B cell (primary cell): ENCODE measurements around the gene IQCM. TPM values are rescaled to one million over a fixed set of nuclear protein-coding genes. Genes with fewer than 3 reads are reported as not detected.

Experiments used
- ATAC-seq: fragments of 200-7000 bp; cut with Tn5 transposase; one replicate; pipeline ENCODE4 v1.10.0; 2021; ENCODE audit warnings: low read depth, mild to moderate bottlenecking, moderate number of reproducible peaks, moderate library complexity
- CTCF ChIA-PET: fragments of 350-600 bp; sonication (Branson Sonifier 250); formaldehyde crosslinking; loops from one replicate; lab custom pipeline; 2021; ENCODE audit warnings: antibody characterized with exemption, inconsistent platforms; lab: Charles Lee
- POLR2A ChIA-PET: fragments of 350-600 bp; sonication (Branson Sonifier 250); formaldehyde crosslinking; loops from one replicate; lab custom pipeline; 2021; ENCODE audit warnings: antibody characterized with exemption; lab: Charles Lee
- DNase-seq: peaks from one replicate; pipeline ENCODE4 v3.0.0; 2013
- H2AFZ ChIP-seq: 2 replicates; pipeline ENCODE4 v1.6.1; 2012; ENCODE audit warnings: mild to moderate bottlenecking, low read depth, low read length; ENCODE audit not compliant: insufficient read depth, poor library complexity, severe bottlenecking
- H3K27ac ChIP-seq, 2 donors: 1 replicate in 1 of 2; 2 replicates in 1 of 2; pipeline ENCODE4 v1.5.1; 2012 to 2013; ENCODE audit warnings: low read length in 2 of 2, mild to moderate bottlenecking in 2 of 2, moderate library complexity in 1 of 2
- H3K27me3 ChIP-seq, 4 experiments: fragments of 200-600 bp in 1 of 4; sonication (generic) in 1 of 4; replicated peaks in 1 of 4; 1 replicate in 2 of 4; 2 replicates in 2 of 4; pipeline versions ENCODE4 v1.6.1 to v1.7.0; 2013 to 2016; ENCODE audit warnings: low read length in 3 of 4, mild to moderate bottlenecking in 2 of 4, mixed read lengths in 1 of 4, moderate library complexity in 1 of 4; ENCODE audit not compliant: insufficient read depth in 4 of 4, control insufficient read depth in 3 of 4; ENCODE audit errors: control extremely low read depth in 1 of 4
- H3K36me3 ChIP-seq, 2 experiments: replicated peaks in 1 of 2; 1 replicate in 1 of 2; 2 replicates in 1 of 2; pipeline versions ENCODE4 v1.6.1 to v1.7.1; 2013; ENCODE audit warnings: low read length in 1 of 2; ENCODE audit not compliant: insufficient read depth in 2 of 2, control insufficient read depth in 1 of 2; ENCODE audit errors: control extremely low read depth in 1 of 2, extremely low read depth in 1 of 2
- H3K4me1 ChIP-seq, 2 donors: fragments of 200-600 bp in 1 of 2; sonication (generic) in 1 of 2; 1 replicate in 1 of 2; 2 replicates in 1 of 2; pipeline versions ENCODE4 v1.5.1 to v1.6.1; 2013 to 2017; ENCODE audit warnings: low read length in 2 of 2; ENCODE audit not compliant: control insufficient read depth in 2 of 2, insufficient read depth in 2 of 2
- H3K4me2 ChIP-seq: replicated peaks from 2 replicates; pipeline ENCODE3; 2012; ENCODE audit warnings: mild to moderate bottlenecking, low read depth, low read length; ENCODE audit not compliant: poor library complexity, severe bottlenecking
- H3K4me3 ChIP-seq, 5 experiments: fragments of 200-600 bp in 1 of 5; sonication (generic) in 1 of 5; 1 replicate in 3 of 5; 2 replicates in 2 of 5; pipeline versions ENCODE4 v1.5.1 to v1.7.0; 2011 to 2016; ENCODE audit warnings: low read length in 4 of 5, mild to moderate bottlenecking in 4 of 5, low read depth in 2 of 5, control low read depth in 1 of 5, moderate library complexity in 1 of 5; ENCODE audit not compliant: insufficient read depth in 1 of 5; ENCODE audit errors: control extremely low read depth in 1 of 5, extremely low read depth in 1 of 5
- H3K79me2 ChIP-seq: fragments of 200-600 bp; sonication (generic); one replicate; pipeline ENCODE4 v1.6.0; 2016; ENCODE audit warnings: low read length; ENCODE audit not compliant: control insufficient read depth, insufficient read depth
- H3K9ac ChIP-seq: fragments of 200-600 bp; sonication (generic); 2 replicates; pipeline ENCODE4 v1.6.1; 2017; ENCODE audit warnings: mild to moderate bottlenecking, low read length, moderate library complexity
- H3K9me3 ChIP-seq, 3 donors: one replicate each; pipeline versions ENCODE4 v1.6.1 to v1.7.1; 2013; ENCODE audit warnings: low read length in 2 of 3; ENCODE audit not compliant: control insufficient read depth in 2 of 3, insufficient read depth in 1 of 3; ENCODE audit errors: control extremely low read depth in 1 of 3
- H4K20me1 ChIP-seq: 2 replicates; pipeline ENCODE4 v1.6.0; 2012; ENCODE audit warnings: mild to moderate bottlenecking, low read length; ENCODE audit not compliant: insufficient read depth, control insufficient read depth, poor library complexity, severe bottlenecking
- H3K27ac Mint-ChIP-seq: one replicate; pipeline ENCODE4 v1.8.0; 2021; ENCODE audit warnings: mixed read lengths
- H3K27me3 Mint-ChIP-seq: one replicate; pipeline ENCODE4 v1.8.0; 2021; ENCODE audit warnings: mixed read lengths
- H3K4me1 Mint-ChIP-seq: one replicate; pipeline ENCODE4 v1.8.0; 2021; ENCODE audit warnings: mixed read lengths
- H3K4me3 Mint-ChIP-seq: one replicate; pipeline ENCODE4 v1.8.0; 2021; ENCODE audit warnings: mixed read lengths
- H3K9me3 Mint-ChIP-seq: one replicate; pipeline ENCODE4 v1.8.0; 2022; ENCODE audit warnings: mixed read lengths; ENCODE audit not compliant: insufficient read depth
- CTCF ChIP-seq: fragments of 200-600 bp; IDR thresholded peaks from one replicate; pipeline ENCODE4 v1.8.0; 2022; ENCODE audit warnings: antibody characterized with exemption, mild to moderate bottlenecking
- EZH2 ChIP-seq: IDR thresholded peaks from 2 replicates; pipeline ENCODE4 v1.6.1; 2012; ENCODE audit warnings: borderline replicate concordance, low read depth, mild to moderate bottlenecking, moderate library complexity, low read length; ENCODE audit not compliant: insufficient read depth, poor library complexity, severe bottlenecking
- WGBS: methylation state at CpG from one replicate; pipeline ENCODE4 v1.1.5; 2013; ENCODE audit warnings: missing lambda C conversion rate; ENCODE audit not compliant: insufficient coverage; 5-methylcytosine and 5-hydroxymethylcytosine counted together
- intact Hi-C: fragments of 100-400 bp; cut with micrococcal nuclease; formaldehyde crosslinking; loops from one replicate; pipeline ENCODE4 v1.10.0; 2022
- polyA plus RNA-seq: library from polyadenylated mRNA; depleted of rRNA; stranded (reverse); fragments of >200 nt; gene quantifications from 2 replicates; pipeline ENCODE4 v1.2.3, GENCODE V29; 2012
- total RNA-seq, 2 donors: library from RNA; stranded (reverse); fragments of 120-200 nt in 1 of 2; gene quantifications; 1 replicate in 1 of 2; 2 replicates in 1 of 2; pipeline versions ENCODE4 v1.2.3 to v1.2.4, GENCODE V29; 2013 to 2022

IQCM gene
- total and polyA plus RNA-seq, 2 donors (not counting 1 experiment from before 2014, with no cell fraction given), result not detected

GRCh38 chr4:149631629-149632028, 184.0 kb downstream of the IQCM start:
- no peak overlapping the region for H3K4me2 ChIP-seq
- Mint-ChIP-seq H3K4me1 (no peaks in the 10 kb centered on the region), H3K27ac (no peak overlapping the region), H3K9me3 (no peaks in the 10 kb centered on the region), H3K27me3 (no peaks in the 10 kb centered on the region), H3K4me3 (no peak overlapping the region)
- WGBS, result no CpG with 5 or more reads among the region's 1 CpG
- H2AFZ ChIP-seq, result no peak overlapping the region
- H4K20me1 ChIP-seq, result no peaks in the 10 kb centered on the region
- TF ChIP-seq EZH2 (no peak), CTCF (no peak)
- no peak overlapping the region for H3K4me3 ChIP-seq
- no peaks in the 10 kb centered on the region for H3K27me3 ChIP-seq
- POLR2A ChIA-PET, result no interaction called here
- no peak overlapping the region for H3K27ac ChIP-seq
- no peaks in the 10 kb centered on the region for H3K9me3 ChIP-seq
- ATAC-seq (no peak), DNase-seq (no peak)
- no peak overlapping the region for H3K9ac ChIP-seq
- CTCF ChIA-PET, result no interaction called here
- H3K79me2 ChIP-seq, result no peaks in the 10 kb centered on the region
- no peaks in the 10 kb centered on the region for H3K4me1 ChIP-seq
- intact Hi-C loops, result no loop called here
- H3K36me3 ChIP-seq, result no peaks in the 10 kb centered on the region

GRCh38 chr4:149630064-149630463, 185.6 kb downstream of the IQCM start:
- Mint-ChIP-seq H3K27ac (no peak overlapping the region), H3K4me3 (no peak overlapping the region), H3K9me3 (no peaks in the 10 kb centered on the region), H3K27me3 (no peaks in the 10 kb centered on the region), H3K4me1 (no peaks in the 10 kb centered on the region)
- H3K4me3 ChIP-seq, result no peak overlapping the region
- H3K36me3 ChIP-seq, result no peaks in the 10 kb centered on the region
- TF ChIP-seq CTCF (no peak), EZH2 (no peak)
- CTCF ChIA-PET, result no interaction called here
- H3K9ac ChIP-seq, result no peak overlapping the region
- H3K9me3 ChIP-seq, result no peaks in the 10 kb centered on the region
- WGBS, result 80% methylated on average over 3 of the region's 3 CpGs
- intact Hi-C loops, result no loop called here
- POLR2A ChIA-PET, result no interaction called here
- ATAC-seq (no peak), DNase-seq (no peak)
- no peak overlapping the region for H3K27ac ChIP-seq
- no peaks in the 10 kb centered on the region for H3K4me1 ChIP-seq
- no peaks in the 10 kb centered on the region for H4K20me1 ChIP-seq
- no peak overlapping the region for H3K4me2 ChIP-seq
- no peak overlapping the region for H2AFZ ChIP-seq
- H3K27me3 ChIP-seq, result no peaks in the 10 kb centered on the region
- H3K79me2 ChIP-seq, result no peaks in the 10 kb centered on the region
